ENCODE data around the gene KLKB1.
"Not testable (repeated sequence)": the region's sequence is repeated elsewhere in the genome, so short reads cannot be mapped to it uniquely, and the experiment has no call there.

KLKB1 gene

DNA sequence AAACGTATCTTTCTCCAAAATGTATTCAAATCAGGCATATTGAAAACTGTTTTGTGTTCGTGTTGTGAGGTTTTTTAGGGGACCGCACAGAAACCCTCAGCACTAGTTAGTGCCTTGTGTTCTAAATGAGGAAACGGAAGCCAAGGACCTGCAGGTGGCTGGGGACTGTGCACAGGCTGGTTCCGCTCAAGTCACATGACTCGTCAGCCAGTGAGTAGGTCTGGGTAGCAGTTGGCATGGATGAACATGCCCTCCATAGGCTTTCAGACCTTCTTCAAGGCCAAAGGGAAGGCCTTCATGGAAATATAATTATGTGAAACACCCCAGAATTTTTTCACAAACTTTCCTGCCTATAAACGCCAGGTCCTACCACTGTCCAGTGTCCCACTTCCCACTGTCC is 37.4 kb downstream of the KLKB1 start:
- no peak overlapping the region for H3K4me3 ChIP-seq (ENCODE audit: low read depth, low read length)

GRCh38 chr4:186265250-186265649 is 37.9 kb downstream of the KLKB1 start:
- not testable (repeated sequence) for H3K4me3 ChIP-seq (ENCODE audit: low read depth, low read length)

- H3K4me3 ChIP-seq (ENCODE audit: low read depth, low read length), result no peak within 1 kb of the TSS
These were observed 38.7 kb downstream of the KLKB1 start, which contains the start of gene F11 for GRCh38 chr4:186265683-186266652. TSS of gene F11 (plus strand) at chr4:186266189. CDS start at chr4:186267137, 948 bp downstream.

DNA sequence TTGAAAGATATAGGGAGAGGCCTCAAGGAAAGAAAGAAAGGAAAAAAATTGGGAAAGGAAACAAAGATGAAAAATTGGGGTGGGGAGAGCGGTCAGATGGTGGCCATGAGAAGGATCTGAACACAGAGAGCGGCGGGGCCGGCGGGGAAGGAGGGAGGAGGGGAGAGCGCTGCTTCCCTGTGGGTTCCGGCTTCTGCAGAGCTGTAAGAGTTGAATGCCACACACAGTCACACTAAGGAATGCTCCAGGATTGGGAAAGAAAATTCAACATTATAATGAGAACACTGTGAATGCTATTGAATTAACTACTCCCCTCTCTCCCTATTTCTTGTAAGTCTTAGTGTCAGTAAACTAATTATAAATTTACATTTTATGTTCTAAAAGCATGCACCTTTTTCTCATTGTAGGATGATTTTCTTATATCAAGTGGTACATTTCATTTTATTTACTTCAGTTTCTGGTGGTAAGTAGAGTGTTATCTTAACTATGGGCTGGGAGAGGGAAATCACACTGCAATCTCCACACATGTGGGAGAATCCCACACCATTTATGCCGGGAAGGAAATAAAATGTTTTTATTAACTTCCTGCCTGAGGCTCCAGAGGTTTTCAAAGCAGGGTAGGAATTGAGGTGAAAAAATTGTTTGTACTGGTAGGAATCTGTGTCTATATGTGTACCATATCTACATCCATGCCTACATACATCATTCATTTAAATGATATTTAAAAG is 39.6 kb downstream of the KLKB1 start:
- no peak overlapping the region for H3K4me3 ChIP-seq (ENCODE audit: low read depth, low read length)

DNA sequence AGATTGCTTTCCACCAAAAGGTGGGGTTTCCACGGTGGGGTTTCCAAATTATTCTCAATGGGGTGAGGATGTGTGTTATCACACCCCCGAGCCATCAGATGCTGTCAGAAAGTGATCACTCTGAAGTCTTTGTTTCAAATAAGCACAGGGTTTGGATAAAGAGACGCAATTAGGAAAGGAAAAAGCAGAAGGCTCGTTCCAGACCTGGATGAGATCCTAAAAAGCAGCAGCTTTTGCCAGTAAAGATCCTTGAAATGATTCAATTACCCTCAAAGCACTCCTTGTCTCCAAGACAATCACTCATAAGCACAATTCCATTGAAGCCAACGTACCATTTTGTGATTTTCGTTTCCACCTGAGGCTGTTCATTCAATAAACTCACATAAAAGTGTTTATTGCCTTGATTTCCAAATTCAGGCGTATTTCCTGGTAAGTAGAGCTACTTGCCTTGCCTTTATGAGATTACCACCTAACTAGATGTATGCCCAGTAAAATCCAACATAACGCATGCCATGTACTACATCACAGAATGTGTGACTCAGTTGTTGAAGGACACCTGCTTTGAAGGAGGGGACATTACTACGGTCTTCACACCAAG is 43.9 kb downstream of the KLKB1 start:
- H3K4me3 ChIP-seq (ENCODE audit: low read depth, low read length), result no peak overlapping the region

- no peak overlapping the region for H3K4me3 ChIP-seq (ENCODE audit: low read depth, low read length)
These were observed 45.5 kb downstream of the KLKB1 start for GRCh38 chr4:186272699-186273391.

- H3K4me3 ChIP-seq (ENCODE audit: low read depth, low read length), result not testable (repeated sequence)
These were observed 46.1 kb downstream of the KLKB1 start for GRCh38 chr4:186273392-186273789.

DNA sequence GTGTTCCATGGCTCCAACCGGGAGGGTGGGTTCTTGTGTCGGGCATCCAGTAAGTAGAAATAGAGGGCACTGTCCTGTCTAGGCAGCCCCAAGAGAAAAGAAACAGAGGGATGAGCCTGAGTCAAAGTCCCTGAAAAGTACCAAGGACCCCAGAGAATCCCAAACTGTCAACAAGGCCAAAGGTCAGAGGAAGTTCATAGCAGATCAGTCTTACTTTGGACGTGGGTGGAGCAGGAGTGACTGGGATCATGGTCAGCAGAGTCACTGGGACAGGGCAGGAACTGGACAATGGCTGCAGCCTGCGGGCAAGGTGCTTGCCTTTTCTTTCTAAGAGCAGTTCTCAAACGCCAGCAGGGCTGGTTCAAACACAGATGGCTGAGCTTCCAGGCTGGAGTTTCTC is 56.0 kb downstream of the KLKB1 start:
- H3K4me3 ChIP-seq (ENCODE audit: low read depth, low read length), result no peak overlapping the region

- H3K4me3 ChIP-seq (ENCODE audit: low read depth, low read length), result no peak overlapping the region
These were observed 57.8 kb downstream of the KLKB1 start for GRCh38 chr4:186285147-186285546.

- H3K4me3 ChIP-seq (ENCODE audit: low read depth, low read length), result no peak overlapping the region
These were observed 59.3 kb downstream of the KLKB1 start for GRCh38 chr4:186286581-186286980.

DNA sequence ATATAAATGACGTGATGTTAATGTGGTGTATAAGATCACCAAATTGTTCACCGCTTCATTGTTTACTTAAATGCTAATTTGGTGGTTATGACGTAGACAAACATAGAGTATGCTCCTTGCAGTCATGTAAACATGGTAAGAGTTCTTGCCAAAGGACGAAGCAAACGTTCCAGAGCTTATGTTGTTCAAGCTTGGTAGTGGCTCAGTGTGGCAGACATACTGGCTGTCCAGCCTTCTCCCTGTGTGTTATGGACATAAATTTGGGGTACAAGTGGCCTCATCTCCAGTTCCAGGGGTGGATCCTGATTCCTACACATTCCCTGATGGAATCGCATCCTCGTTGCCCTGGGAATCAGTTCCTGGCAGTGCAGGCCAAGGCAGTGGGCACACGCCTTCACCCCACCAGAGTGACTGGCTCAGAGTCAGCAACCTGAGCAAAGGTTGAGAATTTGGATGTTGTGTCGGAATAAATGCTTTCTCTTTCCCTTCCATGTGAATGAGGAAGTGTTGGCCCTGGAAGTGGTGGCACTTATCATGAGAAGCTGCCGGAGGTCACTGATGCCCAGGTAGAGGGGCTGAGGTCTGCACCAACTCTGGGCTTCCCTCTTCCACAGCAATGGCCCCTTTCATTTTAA is 64.1 kb downstream of the KLKB1 start:
- H3K4me3 ChIP-seq (ENCODE audit: low read depth, low read length), result no peak overlapping the region

DNA sequence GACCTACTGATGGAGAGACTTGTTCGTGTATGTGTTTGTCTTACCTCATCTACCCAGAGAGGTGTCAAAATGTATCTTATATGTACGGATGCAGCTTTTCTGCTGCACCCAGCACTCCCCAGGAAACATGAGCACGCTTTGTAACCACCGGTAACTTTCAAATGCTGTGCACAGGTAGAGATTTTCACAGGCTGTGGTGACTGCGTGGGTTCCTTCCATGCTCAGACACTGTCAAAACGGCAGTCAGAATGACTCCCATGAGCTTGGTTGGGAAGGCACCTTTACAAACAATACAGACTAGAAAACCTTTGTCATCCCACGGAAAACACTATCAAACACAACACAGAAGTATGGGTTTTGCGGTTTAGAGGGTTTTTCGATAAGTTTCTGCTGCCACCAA is 66.9 kb downstream of the KLKB1 start:
- no peak overlapping the region for H3K4me3 ChIP-seq (ENCODE audit: low read depth, low read length)

DNA sequence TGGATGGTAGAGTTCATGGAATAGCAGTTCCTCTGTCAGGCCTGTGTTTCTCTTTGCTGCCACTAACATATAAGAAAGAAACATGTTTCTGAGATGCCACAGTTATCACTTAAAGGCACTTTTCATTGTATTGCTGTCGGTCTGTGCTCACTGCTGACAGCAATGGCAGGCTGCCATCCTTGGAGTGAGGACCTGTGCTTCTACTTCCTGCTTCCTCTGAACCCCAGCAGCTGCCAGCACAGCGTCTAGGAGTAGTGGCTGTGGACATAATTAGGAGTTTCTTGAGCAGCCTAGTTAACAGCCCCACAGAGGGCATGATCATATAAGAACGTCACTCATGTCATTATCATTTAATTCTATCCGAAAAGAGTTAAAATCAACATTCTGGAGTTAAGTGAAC is 69.2 kb downstream of the KLKB1 start:
- no peak overlapping the region for H3K4me3 ChIP-seq (ENCODE audit: low read depth, low read length)

- no peak overlapping the region for H3K4me3 ChIP-seq (ENCODE audit: low read depth, low read length)
These were observed 69.8 kb downstream of the KLKB1 start for GRCh38 chr4:186297013-186297645.

DNA sequence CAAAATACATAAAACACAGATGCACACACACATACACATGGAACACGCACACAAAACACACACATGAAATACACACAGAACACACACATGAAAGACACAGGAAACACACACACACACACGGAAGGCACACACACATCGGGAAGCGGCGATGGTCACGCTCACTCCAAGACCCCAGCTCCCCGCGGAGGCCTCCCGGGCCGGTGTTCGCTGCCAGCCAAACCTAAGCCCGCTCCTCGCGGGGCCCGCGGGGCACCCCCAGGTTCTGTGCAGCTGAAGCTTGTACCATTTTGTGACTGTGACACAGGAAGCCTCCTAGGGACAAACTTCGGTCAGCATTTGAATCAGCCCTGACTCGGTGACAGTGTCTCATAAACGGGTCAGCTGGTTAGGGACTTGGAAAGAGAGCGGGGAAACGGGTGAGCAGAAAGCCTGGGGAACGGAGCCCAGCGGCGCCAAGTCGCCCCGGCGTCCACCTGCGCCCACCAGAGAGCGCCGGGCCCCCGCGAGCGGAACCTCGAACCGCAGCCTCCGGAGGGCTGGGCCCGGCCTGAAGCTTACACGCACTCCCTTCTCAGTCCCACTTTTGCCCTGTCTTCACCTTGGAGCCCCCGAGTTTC is 70.8 kb downstream of the KLKB1 start:
- peak overlapping the region; percentile 5 for H3K4me3 ChIP-seq (ENCODE audit: low read depth, low read length)

DNA sequence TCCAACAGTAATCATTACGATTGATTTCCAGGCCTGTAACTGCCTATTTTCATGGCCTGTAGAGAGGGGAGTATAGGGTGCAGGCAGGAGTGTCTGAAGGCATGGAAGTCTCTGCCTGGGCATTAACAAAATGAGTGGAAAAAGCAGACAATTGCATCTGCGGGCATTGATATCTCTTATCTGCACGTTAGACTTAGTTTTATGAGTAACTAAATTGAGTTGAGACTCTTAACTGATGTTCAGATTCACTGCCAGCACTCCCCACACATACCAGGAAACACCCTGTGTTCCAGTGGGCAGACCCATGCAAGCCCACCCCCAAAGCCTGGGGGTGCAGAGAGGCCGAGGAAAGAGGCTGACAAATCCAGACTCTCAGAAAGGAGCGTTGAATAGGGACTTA is 72.0 kb downstream of the KLKB1 start:
- H3K4me3 ChIP-seq (ENCODE audit: low read depth, low read length), result no peak overlapping the region

- H3K4me3 ChIP-seq (ENCODE audit: low read depth, low read length), result no peak overlapping the region
These were observed 73.5 kb downstream of the KLKB1 start for GRCh38 chr4:186300659-186301390.

GRCh38 chr4:186304216-186304615 is 76.9 kb downstream of the KLKB1 start:
- no peak overlapping the region for H3K4me3 ChIP-seq (ENCODE audit: low read depth, low read length)

Measured in iPS-11a (cell line).